K562 (cell line): ENCODE data around the gene RPS15A. TPM values are rescaled to one million over a fixed set of nuclear protein-coding genes. Genes with fewer than 3 reads are reported as not detected.

ENCODE experiments used
- ATAC-seq: fragments of 200-7000 bp; cut with Tn5 transposase; 3 replicates; pipeline ENCODE4 v1.9.1; 2020; ENCODE audit warnings: moderate library complexity
- BruUV-seq: library from RNA; stranded (reverse); fragments of 400-500 nt; replicated peaks from 2 replicates; lab custom pipeline; 2021; lab: Mats Ljungman, UMichigan
- CTCF ChIA-PET: fragments of 300-600 bp; formaldehyde crosslinking; extraction: SDS; loops from one replicate; lab custom pipeline; 2021; ENCODE audit warnings: low intra/inter-chr PET ratio; lab: Yijun Ruan, JAX
- POLR2A ChIA-PET: fragments of 300-600, 350-650 bp; sonication (Branson Sonifier 250); formaldehyde crosslinking; extraction: SDS; loops from one replicate; lab custom pipeline; 2021; ENCODE audit warnings: antibody characterized with exemption, inconsistent platforms; lab: Yijun Ruan, JAX
- DNase-seq, 4 experiments: peaks; one replicate each; pipeline versions ENCODE4 v3.0.0 to v3.0.0-alpha.2; 2011 to 2018; ENCODE audit warnings: low spot score in 3 of 4, mixed read lengths in 3 of 4; ENCODE audit errors: extremely low read depth in 1 of 4
- FAIRE-seq: peaks from 2 replicates; lab custom pipeline; 2011; peaks lifted over from hg19 to GRCh38; lab: Jason Lieb, UNC
- H2AFZ ChIP-seq: 2 replicates; pipeline ENCODE4 v1.6.0; 2011; ENCODE audit warnings: low read depth, low read length, control low read depth, inconsistent platforms
- H3K27ac ChIP-seq: fragments of 200-600 bp; 3 replicates; pipeline ENCODE4 v1.8.0; 2011; ENCODE audit warnings: low read depth, mild to moderate bottlenecking, control low read depth, inconsistent platforms, low read length, moderate library complexity, mixed read lengths; ENCODE audit errors: extremely low read depth
- H3K27me3 ChIP-seq, 2 experiments: fragments of 300-600 bp in 1 of 2; 2 replicates in 1 of 2; 3 replicates in 1 of 2; pipeline versions ENCODE4 v1.6.0 to v1.8.0; 2011; ENCODE audit warnings: inconsistent platforms in 2 of 2, low read length in 2 of 2, mild to moderate bottlenecking in 1 of 2, mixed read lengths in 1 of 2, moderate library complexity in 1 of 2; ENCODE audit not compliant: control insufficient read depth in 2 of 2, insufficient read depth in 2 of 2
- H3K36me3 ChIP-seq: fragments of 300-600 bp; 3 replicates; pipeline ENCODE4 v1.8.0; 2011; ENCODE audit warnings: mild to moderate bottlenecking, low read length, inconsistent platforms; ENCODE audit not compliant: control insufficient read depth, insufficient read depth
- H3K4me1 ChIP-seq, 2 experiments: fragments of 200-600 bp in 1 of 2; replicated peaks in 1 of 2; 2 replicates in 1 of 2; 3 replicates in 1 of 2; pipeline versions ENCODE4 v1.5.1 to v1.8.0; 2011; ENCODE audit warnings: inconsistent platforms in 2 of 2, low read length in 2 of 2, mild to moderate bottlenecking in 1 of 2, mixed read lengths in 1 of 2, moderate library complexity in 1 of 2; ENCODE audit not compliant: control insufficient read depth in 2 of 2, insufficient read depth in 2 of 2
- H3K4me2 ChIP-seq: 2 replicates; pipeline ENCODE4 v1.6.1; 2011; ENCODE audit warnings: low read length, control low read depth, inconsistent platforms, mixed read lengths; ENCODE audit not compliant: insufficient read depth
- H3K4me3 ChIP-seq: fragments of 200-600 bp; sonication (generic), shearing (Covaris generic); 2 replicates; pipeline ENCODE4 v1.5.1; 2016; ENCODE audit warnings: control low read depth, inconsistent platforms
- H3K79me2 ChIP-seq: fragments of 200-600 bp; 3 replicates; pipeline ENCODE4 v1.8.0; 2011; ENCODE audit warnings: low read length, inconsistent platforms; ENCODE audit not compliant: control insufficient read depth, insufficient read depth
- H3K9ac ChIP-seq, 2 experiments: 2 replicates each; pipeline versions ENCODE4 v1.6.0 to v1.6.1; 2011; ENCODE audit warnings: low read depth in 2 of 2, low read length in 2 of 2, control low read depth in 1 of 2, inconsistent platforms in 1 of 2, mild to moderate bottlenecking in 1 of 2, mixed read lengths in 1 of 2; ENCODE audit not compliant: insufficient read depth in 1 of 2
- H3K9me1 ChIP-seq: one replicate; pipeline ENCODE4 v1.6.0; 2011; ENCODE audit warnings: inconsistent platforms, mild to moderate bottlenecking, low read length, moderate library complexity; ENCODE audit not compliant: control insufficient read depth, insufficient read depth
- H3K9me3 ChIP-seq: replicated peaks from 2 replicates; pipeline ENCODE4 v1.5.1; 2011; ENCODE audit warnings: low read depth, low read length, inconsistent platforms; ENCODE audit not compliant: control insufficient read depth, insufficient read depth
- H4K20me1 ChIP-seq: replicated peaks from 2 replicates; pipeline ENCODE4 v1.6.1; 2011; ENCODE audit warnings: low read length, inconsistent platforms, mixed read lengths; ENCODE audit not compliant: control insufficient read depth, insufficient read depth
- ARID1B ChIP-seq: fragments of 450-650 bp; IDR thresholded peaks from 2 replicates; pipeline ENCODE4 v1.6.1; 2016; ENCODE audit warnings: antibody characterized with exemption, mild to moderate bottlenecking, inconsistent platforms
- BMI1 ChIP-seq: fragments of 150-350 bp; IDR thresholded peaks from 2 replicates; pipeline ENCODE4 v1.6.1; 2014; ENCODE audit warnings: low read length
- DNMT1 ChIP-seq: fragments of 450-650 bp; IDR thresholded peaks from 2 replicates; pipeline ENCODE4 v1.6.1; 2016; ENCODE audit warnings: antibody characterized with exemption, mild to moderate bottlenecking
- MAFF ChIP-seq: IDR thresholded peaks from 2 replicates; pipeline ENCODE4 v1.6.1; 2012; ENCODE audit warnings: low read length, improper control_type of control experiment
- MCM3 ChIP-seq: fragments of 450-650 bp; IDR thresholded peaks from 2 replicates; pipeline ENCODE4 v1.6.1; 2016
- NFIC ChIP-seq: fragments of 450-650 bp; IDR thresholded peaks from 2 replicates; pipeline ENCODE4 v1.6.1; 2017; ENCODE audit warnings: mild to moderate bottlenecking, inconsistent platforms
- PYGO2 ChIP-seq: fragments of 450-650 bp; IDR thresholded peaks from 2 replicates; pipeline ENCODE4 v1.6.1; 2016; ENCODE audit warnings: mild to moderate bottlenecking, missing genetic modification characterization, moderate library complexity, missing compliant biosample characterization
- SMAD4 ChIP-seq: fragments of 250-450 bp; sonication (Bioruptor Pico); conservative IDR thresholded peaks from 2 replicates; pipeline ENCODE4 v1.8.0; 2021; ENCODE audit warnings: inconsistent platforms, mild to moderate bottlenecking, moderate library complexity
- SMARCA4 ChIP-seq: fragments of 450-650 bp; IDR thresholded peaks from 2 replicates; pipeline ENCODE4 v1.6.1; 2016
- SMARCE1 ChIP-seq: fragments of 450-650 bp; IDR thresholded peaks from 2 replicates; pipeline ENCODE4 v1.7.1; 2016; ENCODE audit warnings: mild to moderate bottlenecking
- SRSF9 ChIP-seq: fragments of 200-400 bp; formaldehyde crosslinking; IDR thresholded peaks from 2 replicates; pipeline ENCODE4 v1.6.1; 2017; ENCODE audit warnings: low read depth, low read length, borderline replicate concordance
- TBP ChIP-seq: optimal IDR thresholded peaks from 2 replicates; pipeline ENCODE3; 2011; ENCODE audit warnings: low read depth, low read length, improper control_type of control experiment
- ZNF124 ChIP-seq: sonication (generic); formaldehyde crosslinking; IDR thresholded peaks from 2 replicates; pipeline ENCODE4 v1.8.1; 2022; ENCODE audit warnings: missing genetic modification reagents
- WGBS: fragments of 100-300 bp; shearing (Covaris generic); methylation state at CpG from one replicate; pipeline ENCODE4 v1.1.6; 2016; ENCODE audit warnings: low coverage, mixed read lengths; ENCODE audit not compliant: insufficient coverage; ENCODE audit errors: missing lambda C conversion rate; 5-methylcytosine and 5-hydroxymethylcytosine counted together
- in situ Hi-C: fragments of 300-500 bp; cut with MboI; formaldehyde crosslinking; loops from 4 replicates; pipeline ENCODE4 v1.15.0; 2018; ENCODE audit warnings: inconsistent platforms, mixed read lengths
- intact Hi-C: fragments of 100-400 bp; cut with micrococcal nuclease; formaldehyde crosslinking; loops from 2 replicates; pipeline ENCODE4 v1.14.2; 2022
- polyA plus RNA-seq, 8 experiments: library from polyadenylated mRNA; depleted of rRNA in 4 of 8; stranded (reverse) in 5 of 8; unstranded in 3 of 8; fragments of >200 nt; fragmentation: Nextera tagmentation in 2 of 8; fragmentation: Illumina TruSeq in 1 of 8; extraction: Ambion mirVana in 2 of 8; extraction: Trizol in 1 of 8; gene quantifications; 2 replicates each; pipeline versions ENCODE4 v1.2.1 to v1.2.3, GENCODE V29; 2011 to 2014; ENCODE audit warnings: inconsistent platforms in 1 of 8, missing spikeins in 1 of 8
- total RNA-seq, 7 experiments: library from RNA; depleted of rRNA in 6 of 7; stranded (reverse); fragments of >200 nt in 6 of 7; fragmentation: Illumina TruSeq in 2 of 7; extraction: Trizol in 2 of 7; gene quantifications; 2 replicates each; pipeline versions ENCODE4 v1.2.1 to v1.2.3, GENCODE V29; 2011 to 2021; ENCODE audit warnings: low replicate concordance in 1 of 7
- TF ChIP-seq, protein P1 (sequence below): fragments of 450-650 bp; formaldehyde crosslinking; IDR thresholded peaks from 2 replicates; pipeline ENCODE4 v1.4.0; 2022; ENCODE audit warnings: missing genetic modification characterization
- TF ChIP-seq, protein P2 (sequence below), 2 experiments: fragments of 450-650 bp; conservative IDR thresholded peaks; 2 replicates each; pipeline ENCODE4 v1.6.1; 2017; ENCODE audit warnings: mild to moderate bottlenecking in 2 of 2, moderate library complexity in 2 of 2

RPS15A gene
- total and polyA plus RNA-seq, 9 of the 15 experiments (the other 6 are each of a cell fraction or from before 2014, with no cell fraction given): 1,397 to 5,474 (median 2,798) TPM

DNA sequence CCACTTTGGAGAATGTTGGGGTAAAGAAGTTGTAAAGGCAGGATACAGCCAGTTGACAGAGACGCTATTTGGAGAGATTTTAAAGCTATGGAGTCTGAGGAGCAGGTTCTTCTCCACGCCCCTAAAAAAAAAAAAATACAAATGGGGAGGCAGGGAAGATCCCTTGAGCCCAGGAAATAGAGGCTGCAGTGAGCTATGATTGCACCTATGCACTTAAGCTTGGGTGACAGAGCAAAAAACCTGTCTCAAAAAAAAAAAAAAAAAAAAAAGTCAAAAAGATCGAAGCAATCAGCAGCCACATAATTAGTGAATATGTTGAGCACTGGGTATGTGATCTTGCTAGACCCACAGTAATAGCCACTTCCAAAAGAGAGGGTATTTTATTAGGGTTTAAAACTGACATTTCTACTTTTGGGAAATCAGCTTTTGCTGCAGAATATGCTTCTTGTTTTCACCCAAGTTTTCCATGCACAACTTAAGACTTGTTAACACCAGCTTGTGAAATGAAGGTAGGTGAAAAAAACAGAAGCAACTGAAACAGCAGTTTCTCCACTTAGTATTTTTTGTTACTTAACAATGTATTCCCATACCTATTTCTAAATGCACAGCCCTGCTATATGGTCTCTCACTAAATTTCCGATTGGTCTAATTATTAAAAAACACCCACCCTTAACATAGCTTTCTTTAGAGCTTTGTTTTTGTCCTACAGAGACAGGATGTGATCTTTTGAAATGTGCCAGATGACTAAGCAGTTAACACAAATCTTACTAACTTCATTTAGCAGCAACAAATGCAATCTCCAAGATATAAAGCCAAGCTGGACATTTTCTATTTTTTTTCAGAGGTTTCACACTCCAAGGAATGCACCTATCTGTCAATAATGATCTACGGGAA, 13.7 kb upstream of the RPS15A start (continued):
- peak; percentile 20; the same call in 1 of the 2 replicates for TF ChIP-seq SMARCA4
- no peak for TF ChIP-seq SMAD4 (CRISPR knock-in tag)
- TF ChIP-seq PYGO2: no peak
- no peak for TF ChIP-seq NFIC
- TF ChIP-seq ARID1B: peak; percentile 23; the same call in 1 of the 2 replicates
- no peak for TF ChIP-seq MCM3
- TF ChIP-seq MAFF: peak; percentile 61
- TF ChIP-seq DNMT1: no peak
- TF ChIP-seq SMARCE1: 0 out of 2 replicates have a peak, but pooled peaks have one; percentile 11

- FAIRE-seq (no peak), DNase-seq (no peak), ATAC-seq (no peak)
- POLR2A ChIA-PET: interaction anchor here (0.6 to 10.2 kb wide), 6 partner anchors 15 to 713 kb away, joined by 3 to 342 read pairs (median 4); partner anchors contain the start of gene RPS15A
- intact Hi-C loops (no loop called here), in situ Hi-C loops (no loop called here)
- CTCF ChIA-PET: interaction anchor here (1.4 kb wide), 1 partner anchor 166 kb away, joined by 4 read pairs; no protein-coding TSS in a partner anchor
- H3K9me3 ChIP-seq: no peaks in the 10 kb centered on the region
- peaks cover 18% of the 10 kb centered on the region; the same call in 1 of the 2 replicates for H4K20me1 ChIP-seq
- BruUV-seq: no TSS peak
- H3K4me2 ChIP-seq: no peak overlapping the region; the same call in 1 of the 2 replicates
- H3K9me1 ChIP-seq: no peaks in the 10 kb centered on the region
- H2AFZ ChIP-seq: no peak overlapping the region
- H3K36me3 ChIP-seq: peaks cover 54% of the 10 kb centered on the region
- peak overlapping the region; percentile 67; the same call in 1 of the 3 replicates for H3K27ac ChIP-seq
- H3K4me1 ChIP-seq: peaks cover 18 to 23% of the 10 kb centered on the region in 2 experiments; a peak in 4 of 5 replicates
- no peaks in the 10 kb centered on the region for H3K27me3 ChIP-seq
- no peak overlapping the region for H3K9ac ChIP-seq
- H3K4me3 ChIP-seq: no peak overlapping the region
- H3K79me2 ChIP-seq: peaks cover 51% of the 10 kb centered on the region
- WGBS: 95% methylated on average over 16 of the region's 16 CpGs
- TF ChIP-seq ZNF124 (CRISPR knock-in tag): no peak
- TF ChIP-seq, protein P1, sequence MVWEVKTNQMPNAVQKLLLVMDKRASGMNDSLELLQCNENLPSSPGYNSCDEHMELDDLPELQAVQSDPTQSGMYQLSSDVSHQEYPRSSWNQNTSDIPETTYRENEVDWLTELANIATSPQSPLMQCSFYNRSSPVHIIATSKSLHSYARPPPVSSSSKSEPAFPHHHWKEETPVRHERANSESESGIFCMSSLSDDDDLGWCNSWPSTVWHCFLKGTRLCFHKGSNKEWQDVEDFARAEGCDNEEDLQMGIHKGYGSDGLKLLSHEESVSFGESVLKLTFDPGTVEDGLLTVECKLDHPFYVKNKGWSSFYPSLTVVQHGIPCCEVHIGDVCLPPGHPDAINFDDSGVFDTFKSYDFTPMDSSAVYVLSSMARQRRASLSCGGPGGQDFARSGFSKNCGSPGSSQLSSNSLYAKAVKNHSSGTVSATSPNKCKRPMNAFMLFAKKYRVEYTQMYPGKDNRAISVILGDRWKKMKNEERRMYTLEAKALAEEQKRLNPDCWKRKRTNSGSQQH (CRISPR knock-in tag): no peak
- TF ChIP-seq, protein P2, sequence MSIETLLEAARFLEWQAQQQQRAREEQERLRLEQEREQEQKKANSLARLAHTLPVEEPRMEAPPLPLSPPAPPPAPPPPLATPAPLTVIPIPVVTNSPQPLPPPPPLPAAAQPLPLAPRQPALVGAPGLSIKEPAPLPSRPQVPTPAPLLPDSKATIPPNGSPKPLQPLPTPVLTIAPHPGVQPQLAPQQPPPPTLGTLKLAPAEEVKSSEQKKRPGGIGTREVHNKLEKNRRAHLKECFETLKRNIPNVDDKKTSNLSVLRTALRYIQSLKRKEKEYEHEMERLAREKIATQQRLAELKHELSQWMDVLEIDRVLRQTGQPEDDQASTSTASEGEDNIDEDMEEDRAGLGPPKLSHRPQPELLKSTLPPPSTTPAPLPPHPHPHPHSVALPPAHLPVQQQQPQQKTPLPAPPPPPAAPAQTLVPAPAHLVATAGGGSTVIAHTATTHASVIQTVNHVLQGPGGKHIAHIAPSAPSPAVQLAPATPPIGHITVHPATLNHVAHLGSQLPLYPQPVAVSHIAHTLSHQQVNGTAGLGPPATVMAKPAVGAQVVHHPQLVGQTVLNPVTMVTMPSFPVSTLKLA (conservative IDR thresholded peaks at IDR 0.05): no peak
- TF ChIP-seq BMI1: no peak
- TF ChIP-seq TBP: no peak
- TF ChIP-seq SRSF9: no peak
These were observed 12.7 kb upstream of the RPS15A start for GRCh38 chr16:18802767-18803343.
